Mesothelial cell of epicardium (in vitro differentiated cells): ENCODE data around the gene CDX1. TPM values are rescaled to one million over a fixed set of nuclear protein-coding genes. Genes with fewer than 3 reads are reported as not detected.

ENCODE experiments used
- DNase-seq, 2 experiments: peaks; one replicate each; pipeline ENCODE4 v3.0.0; 2021; ENCODE audit warnings: low spot score in 2 of 2; ENCODE audit not compliant: unreplicated experiment in 2 of 2
- H3K27ac Mint-ChIP-seq: 2 replicates; pipeline ENCODE4 v1.8.0; 2021; ENCODE audit warnings: mixed read lengths
- H3K27me3 Mint-ChIP-seq: 2 replicates; pipeline ENCODE4 v1.8.0; 2021; ENCODE audit warnings: low read depth, mixed read lengths
- H3K36me3 Mint-ChIP-seq: 2 replicates; pipeline ENCODE4 v1.8.0; 2021; ENCODE audit warnings: mixed read lengths
- H3K4me1 Mint-ChIP-seq: 2 replicates; pipeline ENCODE4 v1.8.0; 2021; ENCODE audit warnings: mixed read lengths
- H3K4me3 Mint-ChIP-seq: 2 replicates; pipeline ENCODE4 v1.8.0; 2021; ENCODE audit warnings: mild to moderate bottlenecking, moderate library complexity, mixed read lengths
- H3K9me3 Mint-ChIP-seq: 2 replicates; pipeline ENCODE4 v1.8.0; 2021; ENCODE audit warnings: mixed read lengths
- total RNA-seq: library from RNA; stranded (reverse); gene quantifications from 3 replicates; pipeline ENCODE4 v1.2.1, GENCODE V29; 2021
- TF ChIP-seq, protein P1 (sequence below): fragments of 200-600 bp; sonication (generic); IDR thresholded peaks from one replicate; pipeline ENCODE4 v1.5.0; 2021; ENCODE audit warnings: antibody characterized with exemption; ENCODE audit not compliant: unreplicated experiment

The CDX1 gene
- 0.51 to 1.1 TPM (median 0.68 TPM) in 3 replicates for total RNA-seq

DNA sequence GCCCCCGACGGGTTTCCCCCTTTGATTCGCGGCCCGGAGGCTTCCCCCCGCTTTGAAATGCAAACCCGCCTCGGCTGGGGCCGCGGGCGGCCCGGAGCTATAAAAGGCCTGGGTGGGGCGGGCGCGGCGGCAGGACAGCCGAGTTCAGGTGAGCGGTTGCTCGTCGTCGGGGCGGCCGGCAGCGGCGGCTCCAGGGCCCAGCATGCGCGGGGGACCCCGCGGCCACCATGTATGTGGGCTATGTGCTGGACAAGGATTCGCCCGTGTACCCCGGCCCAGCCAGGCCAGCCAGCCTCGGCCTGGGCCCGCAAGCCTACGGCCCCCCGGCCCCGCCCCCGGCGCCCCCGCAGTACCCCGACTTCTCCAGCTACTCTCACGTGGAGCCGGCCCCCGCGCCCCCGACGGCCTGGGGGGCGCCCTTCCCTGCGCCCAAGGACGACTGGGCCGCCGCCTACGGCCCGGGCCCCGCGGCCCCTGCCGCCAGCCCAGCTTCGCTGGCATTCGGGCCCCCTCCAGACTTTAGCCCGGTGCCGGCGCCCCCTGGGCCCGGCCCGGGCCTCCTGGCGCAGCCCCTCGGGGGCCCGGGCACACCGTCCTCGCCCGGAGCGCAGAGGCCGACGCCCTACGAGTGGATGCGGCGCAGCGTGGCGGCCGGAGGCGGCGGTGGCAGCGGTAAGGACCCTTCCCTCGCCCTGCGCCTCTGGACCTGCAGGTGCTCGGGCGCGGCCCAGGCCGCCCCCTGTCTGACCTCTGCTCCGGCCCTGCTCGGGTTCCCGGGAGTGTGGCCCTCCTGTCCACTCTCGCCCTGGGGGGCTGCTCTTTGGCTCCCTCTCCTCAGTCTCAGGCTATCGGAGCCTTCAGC is at the start of gene CDX1:
Gene CDX1 (plus strand): TSS at position 129 of the 862 bp plus-strand sequence. CDS start 99 bp downstream, at position 228.
- Mint-ChIP-seq H3K9me3 (no peaks in the 10 kb centered on the region), H3K27ac (no peak within 1 kb of the TSS), H3K4me1 (peaks cover 34% of the 10 kb centered on the region), H3K27me3 (peaks cover 54% of the 10 kb centered on the region), H3K4me3 (peak within 1 kb of the TSS; percentile 54), H3K36me3 (no peaks in the 10 kb centered on the region)
- no peak for DNase-seq
- TF ChIP-seq, protein P1, sequence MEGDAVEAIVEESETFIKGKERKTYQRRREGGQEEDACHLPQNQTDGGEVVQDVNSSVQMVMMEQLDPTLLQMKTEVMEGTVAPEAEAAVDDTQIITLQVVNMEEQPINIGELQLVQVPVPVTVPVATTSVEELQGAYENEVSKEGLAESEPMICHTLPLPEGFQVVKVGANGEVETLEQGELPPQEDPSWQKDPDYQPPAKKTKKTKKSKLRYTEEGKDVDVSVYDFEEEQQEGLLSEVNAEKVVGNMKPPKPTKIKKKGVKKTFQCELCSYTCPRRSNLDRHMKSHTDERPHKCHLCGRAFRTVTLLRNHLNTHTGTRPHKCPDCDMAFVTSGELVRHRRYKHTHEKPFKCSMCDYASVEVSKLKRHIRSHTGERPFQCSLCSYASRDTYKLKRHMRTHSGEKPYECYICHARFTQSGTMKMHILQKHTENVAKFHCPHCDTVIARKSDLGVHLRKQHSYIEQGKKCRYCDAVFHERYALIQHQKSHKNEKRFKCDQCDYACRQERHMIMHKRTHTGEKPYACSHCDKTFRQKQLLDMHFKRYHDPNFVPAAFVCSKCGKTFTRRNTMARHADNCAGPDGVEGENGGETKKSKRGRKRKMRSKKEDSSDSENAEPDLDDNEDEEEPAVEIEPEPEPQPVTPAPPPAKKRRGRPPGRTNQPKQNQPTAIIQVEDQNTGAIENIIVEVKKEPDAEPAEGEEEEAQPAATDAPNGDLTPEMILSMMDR: no peak

DNA sequence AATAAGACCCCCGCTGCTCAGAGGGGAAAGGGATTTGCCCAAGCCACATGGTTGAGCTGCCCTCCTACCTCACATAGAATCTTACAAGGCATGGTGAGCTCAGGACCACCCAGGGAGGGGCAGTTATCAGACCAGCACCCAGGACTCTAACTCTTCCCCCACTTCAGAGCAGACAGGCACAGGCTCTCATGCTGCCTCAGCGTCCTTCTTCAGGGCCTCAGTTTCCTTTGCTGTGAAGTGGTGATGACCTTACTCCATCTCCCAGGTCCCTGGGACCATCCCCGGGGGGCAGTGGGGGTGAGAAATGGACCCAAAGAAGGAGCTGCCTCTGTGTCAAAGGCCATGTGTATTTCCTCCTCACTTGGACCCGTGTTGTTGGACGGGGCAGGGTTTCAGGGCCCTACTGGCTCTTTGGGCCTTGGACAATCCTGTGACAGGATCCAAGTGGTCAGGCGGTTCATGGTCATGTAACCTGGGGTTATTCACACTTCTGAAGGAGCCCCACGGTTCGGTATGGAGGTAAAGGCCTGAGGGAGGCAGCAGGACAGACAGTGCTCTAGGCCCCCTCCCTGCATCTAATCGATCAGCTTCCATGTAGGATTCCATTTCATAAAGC is 48.5 kb upstream of the CDX1 start:
- DNase-seq: peak in 1 of 2 experiments; percentile 20
- H3K9me3 Mint-ChIP-seq: no peaks in the 10 kb centered on the region
- TF ChIP-seq, protein P1: no peak
- H3K4me3 Mint-ChIP-seq: no peak overlapping the region
- H3K4me1 Mint-ChIP-seq: peaks cover 5% of the 10 kb centered on the region
- H3K27me3 Mint-ChIP-seq: no peaks in the 10 kb centered on the region
- H3K27ac Mint-ChIP-seq: no peak overlapping the region
- H3K36me3 Mint-ChIP-seq: no peaks in the 10 kb centered on the region

DNA sequence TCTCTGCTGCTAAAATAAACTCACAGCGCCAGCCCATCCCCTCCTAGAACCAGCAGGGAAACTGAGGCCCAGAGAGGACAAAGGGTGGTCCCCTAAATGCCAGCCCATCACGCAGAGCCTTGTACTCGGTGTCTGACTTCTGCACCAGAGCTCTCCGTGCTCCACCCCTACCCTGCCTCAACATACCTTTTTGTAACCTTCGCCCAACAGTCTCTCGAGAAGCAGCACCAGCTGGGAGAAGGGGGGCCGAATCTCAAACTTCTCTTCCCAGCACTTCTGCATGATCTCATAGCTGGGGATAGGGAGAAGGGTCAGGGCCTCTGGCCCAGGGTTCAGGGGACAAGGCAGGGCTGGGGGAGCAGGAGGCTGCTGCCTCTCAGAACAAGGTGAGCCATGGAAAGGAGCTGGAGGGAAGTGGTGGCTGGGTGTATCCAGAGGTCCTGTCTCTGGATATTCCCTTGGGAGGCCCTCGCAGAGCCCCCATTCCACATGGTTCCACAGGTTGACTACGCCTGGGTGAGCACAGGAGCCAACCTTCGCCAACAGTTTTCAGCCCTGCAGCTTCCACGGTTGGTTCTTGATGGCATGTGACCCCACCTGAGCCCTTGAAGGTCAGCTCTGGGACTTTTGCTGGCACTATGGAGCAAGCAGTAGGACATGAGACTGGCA is 47.9 kb upstream of the CDX1 start:
- TF ChIP-seq, protein P1: no peak
- H3K36me3 Mint-ChIP-seq: no peaks in the 10 kb centered on the region
- H3K27me3 Mint-ChIP-seq: no peaks in the 10 kb centered on the region
- no peaks in the 10 kb centered on the region for H3K4me1 Mint-ChIP-seq
- H3K4me3 Mint-ChIP-seq: no peak overlapping the region
- peak in 1 of 2 experiments; percentile 27 for DNase-seq
- no peak overlapping the region for H3K27ac Mint-ChIP-seq
- H3K9me3 Mint-ChIP-seq: no peaks in the 10 kb centered on the region

DNA sequence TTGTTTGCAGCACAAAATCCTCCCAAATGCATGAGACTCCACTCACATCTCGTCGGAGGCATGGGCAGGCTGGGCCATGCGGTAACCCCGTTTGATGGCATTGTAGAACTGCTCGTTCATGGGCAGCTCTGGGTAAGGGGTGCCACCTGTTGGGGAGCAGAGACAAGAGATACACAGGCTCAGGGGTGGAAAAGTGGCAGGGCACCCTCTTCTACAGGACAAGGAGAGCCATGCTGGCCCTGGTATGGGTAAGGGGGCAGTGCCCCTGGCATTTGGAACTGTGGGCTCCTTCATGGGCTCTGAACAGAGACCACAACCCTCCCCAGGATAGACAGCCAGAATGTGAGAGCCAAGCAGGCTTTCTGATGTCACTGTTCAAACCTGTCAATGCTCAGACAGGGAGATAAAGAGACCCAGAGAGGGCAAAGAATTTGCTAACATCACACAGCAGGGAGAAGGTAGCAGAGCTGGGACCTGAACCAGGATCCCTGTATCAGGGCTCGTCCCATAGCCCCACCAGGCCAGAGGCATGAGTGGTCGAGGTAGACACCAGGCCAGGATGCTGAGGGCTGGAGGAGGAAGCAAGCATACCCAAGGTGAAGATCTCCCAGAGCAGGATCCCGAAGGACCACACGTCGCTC is 47.0 kb upstream of the CDX1 start:
- H3K27me3 Mint-ChIP-seq: no peaks in the 10 kb centered on the region
- no peak overlapping the region for H3K27ac Mint-ChIP-seq
- H3K36me3 Mint-ChIP-seq: no peaks in the 10 kb centered on the region
- H3K9me3 Mint-ChIP-seq: no peaks in the 10 kb centered on the region
- TF ChIP-seq, protein P1: no peak
- H3K4me3 Mint-ChIP-seq: no peak overlapping the region
- DNase-seq: peak; percentile 4 to 20
- H3K4me1 Mint-ChIP-seq: no peaks in the 10 kb centered on the region

DNA sequence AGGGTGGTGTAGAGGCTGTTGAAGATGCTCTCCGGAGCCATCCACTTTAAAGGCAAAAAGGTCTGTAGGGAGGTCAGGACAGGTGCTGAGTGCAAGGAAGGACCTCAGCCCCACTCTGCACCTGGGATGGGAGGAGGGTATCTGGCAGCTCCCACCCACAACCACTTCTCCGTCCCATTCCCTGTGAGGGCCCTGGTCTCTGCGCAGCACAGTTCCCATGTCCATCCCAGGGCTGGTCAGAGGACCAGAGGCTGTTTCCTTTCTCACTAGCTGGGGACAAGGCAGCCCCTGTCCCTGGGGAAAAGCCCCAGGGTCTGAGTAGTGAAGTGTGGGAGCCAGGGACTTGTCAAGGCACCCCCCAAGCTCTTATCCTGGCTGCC is 46.5 kb upstream of the CDX1 start:
- Mint-ChIP-seq H3K27me3 (no peaks in the 10 kb centered on the region), H3K27ac (no peak overlapping the region), H3K4me1 (no peaks in the 10 kb centered on the region), H3K4me3 (no peak overlapping the region), H3K36me3 (peaks cover 2% of the 10 kb centered on the region), H3K9me3 (no peaks in the 10 kb centered on the region)
- no peak for DNase-seq
- TF ChIP-seq, protein P1: no peak
